GM12891 (cell line): ENCODE data around the gene ACSBG1.

Experiments
- PAX5 ChIP-seq: IDR thresholded peaks from 2 replicates; pipeline ENCODE4 v1.6.1; 2011; ENCODE audit warnings: low read length, moderate library complexity, mild to moderate bottlenecking; ENCODE audit not compliant: insufficient read depth, severe bottlenecking
- POLR2A ChIP-seq: IDR thresholded peaks from 2 replicates; pipeline ENCODE4 v1.6.1; 2011; ENCODE audit warnings: low read depth, low read length, control low read depth
- POLR2AphosphoS5 ChIP-seq: IDR thresholded peaks from 2 replicates; pipeline ENCODE4 v1.6.1; 2011; ENCODE audit warnings: low read depth, low read length, control low read depth
- POU2F2 ChIP-seq: IDR thresholded peaks from 2 replicates; pipeline ENCODE4 v1.6.1; 2011; ENCODE audit warnings: low read depth, mild to moderate bottlenecking, control low read depth, low read length, moderate library complexity
- SPI1 ChIP-seq: IDR thresholded peaks from 2 replicates; pipeline ENCODE4 v1.6.1; 2011; ENCODE audit warnings: low read depth, low read length, control low read depth
- TAF1 ChIP-seq: IDR thresholded peaks from 2 replicates; pipeline ENCODE4 v1.6.1; 2011; ENCODE audit warnings: low read depth, low read length, control low read depth

DNA sequence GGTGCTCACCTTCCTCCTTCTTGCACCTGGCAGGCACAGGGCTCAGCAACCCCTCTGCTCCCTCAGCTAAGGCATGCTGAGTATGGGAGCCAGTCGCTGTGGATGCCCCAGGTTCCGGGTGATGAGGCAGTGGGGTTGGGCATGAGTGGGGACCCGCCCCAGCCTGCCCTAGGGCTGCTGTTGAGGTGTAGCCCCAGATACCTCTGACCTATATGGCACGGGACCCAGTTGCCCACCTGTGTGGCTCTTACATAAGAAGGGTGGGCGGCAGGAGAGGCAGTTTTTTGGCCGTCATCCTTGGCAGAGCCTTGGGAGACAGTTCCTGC is 21.0 kb downstream of the ACSBG1 start:
- TF ChIP-seq POLR2A (no peak), POLR2AphosphoS5 (no peak), TAF1 (no peak), PAX5 (no peak), SPI1 (no peak), POU2F2 (no peak)
